Mucosa of rectum (tissue), 2 donors: ENCODE results near the gene PCBP3.

Experiments used
- H3K27ac ChIP-seq, 2 donors: one replicate each; pipeline ENCODE4 v1.7.0; 2013; ENCODE audit warnings: inconsistent platforms in 2 of 2, low read depth in 2 of 2, low read length in 2 of 2
- H3K27me3 ChIP-seq, 2 donors: one replicate each; pipeline ENCODE4 v1.7.0; 2013; ENCODE audit warnings: low read length in 2 of 2; ENCODE audit not compliant: control insufficient read depth in 2 of 2, insufficient read depth in 2 of 2
- H3K36me3 ChIP-seq, 2 donors: one replicate each; pipeline ENCODE4 v1.7.0; 2013; ENCODE audit warnings: low read length in 2 of 2; ENCODE audit not compliant: control insufficient read depth in 2 of 2, insufficient read depth in 2 of 2
- H3K4me1 ChIP-seq, 2 donors: one replicate each; pipeline ENCODE4 v1.7.0; 2013; ENCODE audit warnings: low read length in 2 of 2, mild to moderate bottlenecking in 1 of 2; ENCODE audit not compliant: control insufficient read depth in 2 of 2, insufficient read depth in 2 of 2
- H3K4me3 ChIP-seq, 2 donors: one replicate each; pipeline ENCODE4 v1.7.0; 2013; ENCODE audit warnings: low read length in 2 of 2
- H3K9ac ChIP-seq, 2 donors: one replicate each; pipeline ENCODE4 v1.7.0; 2013; ENCODE audit warnings: low read length in 2 of 2, low read depth in 1 of 2, mild to moderate bottlenecking in 1 of 2
- H3K9me3 ChIP-seq, 2 donors: one replicate each; pipeline ENCODE4 v1.7.0; 2013; ENCODE audit warnings: low read length in 2 of 2; ENCODE audit not compliant: control insufficient read depth in 2 of 2
- donor health status: healthy.
- donor health status: Normal muscosa, but diverticular disease.

The PCBP3 gene

GRCh38 chr21:45796003-45796402 lies 152.5 kb downstream of the PCBP3 start:
- Histone ChIP-seq H3K9ac (no peak overlapping the region), H3K4me3 (no peak overlapping the region), H3K4me1 (no peaks in the 10 kb centered on the region), H3K27ac (no peak overlapping the region), H3K27me3 (no peaks in the 10 kb centered on the region), H3K9me3 (no peaks in the 10 kb centered on the region), H3K36me3 (no peaks in the 10 kb centered on the region)

DNA sequence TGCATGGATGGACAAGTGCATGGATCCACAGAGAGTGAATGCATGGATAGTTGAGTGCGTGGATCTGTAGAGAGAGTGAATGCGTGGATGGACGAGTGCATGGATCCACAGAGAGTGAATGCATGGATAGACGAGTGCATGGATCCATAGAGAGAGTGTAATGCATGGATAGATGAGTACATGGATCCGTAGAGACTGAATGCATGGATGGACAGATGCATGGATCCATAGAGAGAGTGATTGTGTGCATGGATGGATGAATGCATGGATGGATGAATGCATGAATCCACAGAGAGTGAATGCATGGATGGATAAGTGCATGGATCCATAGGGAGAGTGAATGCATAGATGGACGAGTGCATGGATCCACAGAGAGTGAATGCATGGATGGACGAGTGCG lies 153.8 kb downstream of the PCBP3 start:
- Histone ChIP-seq H3K9me3 (no peaks in the 10 kb centered on the region), H3K9ac (no peak overlapping the region), H3K27ac (no peak overlapping the region), H3K27me3 (no peaks in the 10 kb centered on the region), H3K36me3 (no peaks in the 10 kb centered on the region), H3K4me3 (no peak overlapping the region), H3K4me1 (no peaks in the 10 kb centered on the region)

DNA sequence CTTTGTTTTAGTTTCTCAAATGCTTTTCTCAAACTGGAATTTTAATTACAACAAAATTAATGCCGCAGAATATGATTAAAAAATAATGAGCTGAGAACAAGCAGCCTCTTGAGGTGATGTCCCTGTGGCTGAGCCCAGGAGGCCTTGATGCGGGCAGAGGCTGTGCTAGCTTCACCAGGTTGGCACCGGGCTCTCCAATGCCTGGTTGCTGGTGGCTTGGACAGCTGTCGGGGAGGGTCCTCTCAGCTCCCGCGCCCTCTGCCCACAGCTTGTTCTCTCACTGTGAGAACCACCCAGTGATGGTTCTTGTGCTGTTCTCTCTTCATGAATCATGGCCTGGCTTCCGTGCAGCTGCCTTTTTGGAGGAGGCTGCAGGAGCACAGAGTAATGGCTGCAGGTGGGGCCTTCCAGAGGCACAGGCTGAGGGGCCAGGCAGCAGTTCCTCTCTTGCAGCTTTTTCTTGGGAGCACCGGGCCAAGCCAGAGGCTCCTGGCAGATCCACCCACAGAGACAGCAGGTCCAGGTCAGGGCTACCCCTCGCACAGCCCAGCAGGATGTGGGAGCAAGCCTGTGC lies 156.3 kb downstream of the PCBP3 start:
- no peak overlapping the region for H3K27ac ChIP-seq

DNA sequence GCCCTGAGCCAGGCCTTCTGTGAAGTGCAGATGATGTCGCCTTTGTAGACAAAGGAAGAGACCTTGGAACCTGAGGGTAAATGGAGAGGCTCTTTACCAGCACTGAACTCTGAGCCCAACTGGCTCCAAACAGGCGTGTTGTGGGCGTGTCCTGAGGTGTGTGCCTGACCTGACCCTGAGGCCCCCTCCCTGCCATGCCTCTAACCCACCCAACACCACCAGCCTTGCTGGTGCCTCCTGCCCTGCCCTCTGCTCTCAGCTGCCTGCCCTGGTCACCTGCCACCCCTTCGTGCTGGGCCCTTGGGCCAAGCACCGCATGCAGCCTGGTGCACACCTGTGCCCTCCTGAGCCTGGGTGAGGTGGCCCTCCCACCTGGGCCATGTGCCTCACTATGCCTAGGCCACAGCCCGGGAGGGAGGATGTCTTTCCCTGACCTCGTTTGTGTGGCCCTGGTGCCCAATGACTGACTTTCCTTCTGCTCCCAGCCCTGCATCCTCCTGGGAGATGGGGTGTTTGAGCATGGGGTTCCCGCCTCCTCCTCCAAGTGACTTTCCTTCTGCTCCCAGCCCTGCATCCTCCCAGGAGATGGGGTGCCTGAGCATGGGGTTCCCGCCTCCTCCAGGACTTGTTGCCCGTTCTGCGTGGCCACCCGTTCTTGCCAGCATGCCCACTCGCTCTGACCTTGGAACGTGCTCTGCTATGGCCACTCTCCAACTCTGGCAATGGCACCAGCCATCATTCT lies 157.0 kb downstream of the PCBP3 start:
- Histone ChIP-seq H3K36me3 (no peaks in the 10 kb centered on the region), H3K4me3 (no peak overlapping the region), H3K9me3 (no peaks in the 10 kb centered on the region), H3K27me3 (no peaks in the 10 kb centered on the region), H3K4me1 (no peaks in the 10 kb centered on the region), H3K27ac (no peak overlapping the region), H3K9ac (no peak overlapping the region)

More for the DNA sequence above, 156.3 kb downstream of the PCBP3 start:
- Histone ChIP-seq H3K4me1 (no peaks in the 10 kb centered on the region), H3K4me3 (no peak overlapping the region), H3K9ac (no peak overlapping the region), H3K27me3 (no peaks in the 10 kb centered on the region), H3K36me3 (no peaks in the 10 kb centered on the region), H3K9me3 (no peaks in the 10 kb centered on the region)

DNA sequence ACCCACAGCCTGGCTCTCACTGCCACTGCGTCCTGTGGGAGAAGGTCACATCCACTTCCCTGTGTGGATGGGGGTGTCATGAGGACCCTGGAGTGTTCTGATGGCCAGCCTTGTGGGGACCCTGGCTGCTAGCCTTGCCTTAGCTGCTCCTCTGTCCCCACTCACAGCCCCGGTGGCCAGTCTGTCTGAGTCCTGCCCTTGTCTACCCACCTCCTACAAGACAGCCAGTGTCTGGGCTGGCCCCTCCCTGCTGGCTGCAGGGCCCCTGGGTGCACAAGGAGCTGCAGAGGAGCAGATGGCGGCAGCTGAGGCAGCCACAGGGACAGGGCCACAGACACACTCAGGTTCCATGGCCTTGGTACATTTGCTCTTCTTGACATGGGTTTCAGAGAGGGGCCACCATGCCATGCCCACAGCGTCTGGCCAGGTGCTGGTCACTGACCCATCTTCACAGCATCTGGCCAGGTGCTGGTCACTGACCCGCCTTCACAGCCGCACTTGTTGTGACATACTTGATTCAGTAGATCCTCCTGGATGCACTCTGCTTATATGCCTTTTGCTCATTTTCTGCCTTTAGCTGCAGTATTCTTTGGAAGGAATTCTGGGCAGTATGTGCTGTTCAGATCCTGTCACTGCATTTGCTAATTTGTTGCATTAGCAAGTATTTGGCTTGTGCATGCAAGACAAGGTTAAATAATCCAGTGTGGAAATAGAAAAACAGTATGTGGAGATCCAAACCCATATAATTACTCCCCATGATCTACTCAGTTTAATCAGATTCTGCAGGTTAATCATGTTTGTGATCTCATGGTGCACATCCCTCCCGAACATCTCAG lies 157.8 kb downstream of the PCBP3 start:
- Histone ChIP-seq H3K9ac (no peak overlapping the region), H3K9me3 (no peaks in the 10 kb centered on the region), H3K27me3 (no peaks in the 10 kb centered on the region), H3K4me1 (no peaks in the 10 kb centered on the region), H3K27ac (no peak overlapping the region), H3K36me3 (no peaks in the 10 kb centered on the region), H3K4me3 (no peak overlapping the region)

GRCh38 chr21:45801989-45802388 lies 158.5 kb downstream of the PCBP3 start:
- Histone ChIP-seq H3K27me3 (no peaks in the 10 kb centered on the region), H3K36me3 (no peaks in the 10 kb centered on the region), H3K9ac (no peak overlapping the region), H3K27ac (no peak overlapping the region), H3K4me1 (no peaks in the 10 kb centered on the region), H3K4me3 (no peak overlapping the region), H3K9me3 (no peaks in the 10 kb centered on the region)

GRCh38 chr21:45802425-45802824 lies 158.9 kb downstream of the PCBP3 start:
- H3K36me3 ChIP-seq, result no peaks in the 10 kb centered on the region
- no peak overlapping the region for H3K9ac ChIP-seq
- H3K9me3 ChIP-seq, result no peaks in the 10 kb centered on the region
- no peaks in the 10 kb centered on the region for H3K4me1 ChIP-seq
- H3K27me3 ChIP-seq, result no peaks in the 10 kb centered on the region
- H3K27ac ChIP-seq, result no peak overlapping the region
- no peak overlapping the region for H3K4me3 ChIP-seq

DNA sequence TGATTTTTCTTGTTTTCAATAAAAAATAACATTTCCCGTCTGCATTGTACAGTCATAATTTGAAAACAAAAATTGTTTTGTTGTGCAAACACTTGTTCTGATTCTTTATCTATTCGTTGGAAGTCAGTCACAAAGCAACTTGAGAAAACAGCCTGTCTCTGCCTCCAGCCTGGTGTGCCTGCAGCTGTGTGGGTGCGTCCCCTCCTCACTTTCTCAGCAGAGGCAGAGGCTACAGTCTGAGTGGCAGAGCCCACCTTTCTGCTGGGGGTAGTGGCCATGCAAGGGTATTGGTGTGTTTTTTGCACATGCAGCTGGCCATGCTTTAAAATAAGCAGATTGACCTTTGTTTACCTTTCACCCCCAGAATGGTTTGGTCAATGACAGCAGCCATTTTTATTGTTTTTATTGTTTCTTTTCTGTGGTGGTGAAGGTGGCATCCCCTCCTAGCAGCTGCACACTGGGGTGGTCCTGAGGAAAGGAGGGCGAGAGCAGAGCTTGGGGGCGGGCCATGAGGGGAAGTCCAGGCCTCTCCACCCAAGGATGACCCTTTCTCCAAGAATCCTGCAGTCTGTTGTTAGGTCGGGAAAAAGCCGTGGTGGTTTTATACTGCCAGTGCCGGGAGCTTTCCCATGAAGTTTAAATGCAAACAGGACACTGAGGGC lies 159.6 kb downstream of the PCBP3 start:
- Histone ChIP-seq H3K4me1 (no peaks in the 10 kb centered on the region), H3K27me3 (no peaks in the 10 kb centered on the region), H3K9me3 (no peaks in the 10 kb centered on the region), H3K36me3 (no peaks in the 10 kb centered on the region), H3K9ac (no peak overlapping the region), H3K4me3 (no peak overlapping the region), H3K27ac (no peak overlapping the region)

GRCh38 chr21:45803618-45804340 lies 160.3 kb downstream of the PCBP3 start:
- Histone ChIP-seq H3K9ac (no peak overlapping the region), H3K27ac (no peak overlapping the region), H3K4me3 (no peak overlapping the region), H3K27me3 (no peaks in the 10 kb centered on the region), H3K36me3 (no peaks in the 10 kb centered on the region), H3K9me3 (no peaks in the 10 kb centered on the region), H3K4me1 (no peaks in the 10 kb centered on the region)
